Measurements from ENCODE around the gene KLK13.

GRCh38 chr19:51026554-51026831 is 38.4 kb downstream of the KLK13 start, which contains the start of gene KLK11:
- TF ChIP-seq POLR2A (IDR thresholded peaks at IDR 0.05) = no peak
- no peak for TF ChIP-seq CTCF (IDR thresholded peaks at IDR 0.05)
